GM19468 (cell line): ENCODE data around the gene TRABD2B.

Experiments used
- ATAC-seq: cut with Tn5 transposase; IDR thresholded peaks from one replicate; pipeline ENCODE4 v1.9.1; 2021; ENCODE audit warnings: mild to moderate bottlenecking, moderate library complexity, moderate number of reproducible peaks; ENCODE audit not compliant: unreplicated experiment; ENCODE audit errors: extremely low read depth

Gene TRABD2B

DNA sequence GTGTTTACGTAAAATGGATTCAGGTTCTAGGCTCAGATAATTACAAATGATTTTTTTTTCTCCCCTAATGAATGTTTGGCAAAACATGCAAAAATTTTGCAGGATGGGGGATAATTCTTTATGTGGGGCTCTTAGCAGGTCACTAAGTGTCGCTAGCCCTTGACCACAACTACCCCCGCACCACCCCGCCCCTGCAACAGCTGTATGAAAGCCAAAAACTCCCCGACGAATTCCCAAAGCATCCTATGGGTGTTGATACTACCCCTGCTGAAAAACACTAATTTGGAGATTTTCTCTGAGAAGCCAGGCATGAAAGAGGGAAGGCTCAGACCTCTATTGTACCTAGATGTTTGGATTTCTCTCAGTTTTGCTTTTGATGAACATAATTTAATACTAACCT lies 243.0 kb downstream of the TRABD2B start:
- ATAC-seq, result no peak

DNA sequence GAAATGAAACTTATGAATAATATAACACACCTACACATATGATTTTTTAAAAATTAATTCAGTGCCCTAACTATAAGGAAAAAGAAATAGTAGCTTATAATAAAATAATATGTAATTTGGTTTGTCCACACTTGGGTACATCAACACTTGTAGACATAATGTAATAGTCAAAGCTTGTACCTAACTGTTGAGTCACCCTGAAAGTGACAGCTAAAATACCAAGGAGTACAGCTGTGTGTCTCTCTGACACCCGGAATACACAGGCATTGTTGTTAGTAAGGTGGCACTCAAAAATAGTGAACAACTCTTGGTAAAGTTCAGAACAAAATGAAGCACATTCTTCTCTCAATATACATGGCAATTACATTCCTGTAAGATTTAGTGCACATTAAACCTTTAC lies 243.4 kb downstream of the TRABD2B start:
- no peak for ATAC-seq

DNA sequence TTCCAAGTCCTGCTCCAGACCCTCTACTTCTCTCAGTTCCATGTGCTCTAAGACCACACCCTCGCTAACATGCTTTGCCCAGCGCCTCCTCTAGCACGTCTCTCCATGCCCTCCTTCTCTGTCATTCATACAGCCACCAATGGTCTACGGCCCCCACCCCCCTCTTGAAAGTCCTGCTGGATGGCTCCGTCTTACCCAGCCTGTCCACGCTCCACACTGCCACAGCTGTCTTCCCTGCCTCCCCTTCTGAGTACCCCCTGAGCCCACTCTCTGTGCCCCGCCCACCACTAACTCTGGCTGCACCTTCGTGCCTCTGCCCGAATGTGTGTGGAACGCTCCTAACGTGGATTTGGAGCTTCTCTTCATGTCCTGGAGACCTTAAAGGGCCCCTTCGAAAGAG lies 244.6 kb downstream of the TRABD2B start:
- no peak for ATAC-seq

DNA sequence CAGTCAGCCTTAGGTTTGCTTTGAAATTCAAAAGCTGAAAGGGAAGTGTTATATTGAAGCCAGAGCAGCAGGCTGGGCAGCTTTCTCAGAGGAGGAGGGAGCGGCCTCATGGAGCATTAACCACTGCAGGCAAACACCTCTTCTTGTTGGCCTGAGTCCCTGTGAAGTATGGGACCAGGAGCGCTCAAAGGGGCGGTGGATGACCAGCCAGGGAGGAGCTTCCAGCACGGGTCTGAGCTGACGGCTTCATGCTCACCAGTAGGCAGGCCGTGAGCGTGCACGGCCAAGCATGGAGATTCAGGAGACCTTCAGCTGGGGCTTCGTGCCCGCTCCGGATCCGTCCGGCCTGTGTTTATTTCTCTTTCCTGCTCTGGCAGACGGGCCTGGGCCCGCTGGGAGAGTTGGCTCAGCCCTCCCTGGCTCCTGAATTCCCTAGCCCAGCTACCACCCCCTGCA lies 245.2 kb downstream of the TRABD2B start:
- ATAC-seq, result no peak

DNA sequence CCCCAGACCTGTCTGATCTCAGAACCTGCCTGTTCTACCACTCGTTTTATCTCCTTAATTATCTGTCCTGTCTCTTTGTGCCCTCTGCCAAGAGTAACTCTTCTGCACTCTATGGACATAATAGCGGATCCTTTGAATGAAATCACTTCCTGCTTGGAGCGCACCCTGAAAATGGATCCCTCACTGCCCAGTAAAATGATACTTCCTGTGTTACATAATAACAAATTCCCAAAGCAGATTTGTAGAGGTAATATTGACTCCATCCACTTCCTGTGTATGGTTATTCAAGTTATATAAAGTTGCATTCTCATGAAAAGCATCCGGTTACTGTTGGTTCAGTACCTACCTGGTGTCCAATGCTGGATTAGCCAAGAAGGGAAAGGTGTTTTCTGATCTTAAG lies 246.0 kb downstream of the TRABD2B start:
- no peak for ATAC-seq

DNA sequence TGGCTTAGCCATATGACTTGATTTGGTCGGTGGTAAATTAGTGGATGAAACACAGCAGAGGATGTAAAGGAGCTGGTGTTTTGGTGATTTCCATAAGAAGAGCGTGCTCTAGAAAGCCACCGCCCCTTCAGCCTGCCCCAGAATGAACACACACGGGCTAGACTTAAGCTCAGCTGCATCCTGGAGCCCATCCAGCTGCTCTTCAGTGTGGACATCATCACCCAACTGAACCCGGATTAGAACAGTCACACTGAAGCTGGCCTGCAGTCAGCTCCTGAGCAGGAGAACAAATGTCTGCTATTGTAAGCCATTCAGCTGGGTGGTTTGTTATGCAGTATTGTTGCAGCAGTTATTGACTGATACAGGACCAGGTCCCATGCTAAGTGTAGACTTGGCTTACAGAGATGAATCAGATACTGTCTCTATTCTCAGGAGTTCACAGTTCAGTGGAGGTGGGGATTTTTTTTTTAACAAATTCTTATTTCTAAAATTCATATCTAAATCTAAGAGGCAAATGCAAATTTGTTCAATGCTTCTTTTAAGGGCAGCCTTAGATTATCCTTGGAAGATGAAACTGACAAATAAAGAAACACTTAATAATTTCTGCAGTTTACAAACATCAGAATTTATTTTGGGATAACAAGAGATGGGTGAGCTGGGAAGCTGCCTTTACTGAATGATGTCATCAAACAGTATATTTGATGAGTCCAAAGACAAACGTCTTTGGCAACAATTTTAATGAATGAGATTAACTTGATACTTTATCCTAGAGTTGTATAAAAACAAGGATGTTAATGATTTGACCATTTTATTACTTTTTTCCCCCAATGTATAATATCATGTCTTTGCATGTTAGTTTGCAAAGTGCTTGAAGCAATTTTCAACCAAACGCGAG lies 251.2 kb downstream of the TRABD2B start:
- ATAC-seq, result no peak

DNA sequence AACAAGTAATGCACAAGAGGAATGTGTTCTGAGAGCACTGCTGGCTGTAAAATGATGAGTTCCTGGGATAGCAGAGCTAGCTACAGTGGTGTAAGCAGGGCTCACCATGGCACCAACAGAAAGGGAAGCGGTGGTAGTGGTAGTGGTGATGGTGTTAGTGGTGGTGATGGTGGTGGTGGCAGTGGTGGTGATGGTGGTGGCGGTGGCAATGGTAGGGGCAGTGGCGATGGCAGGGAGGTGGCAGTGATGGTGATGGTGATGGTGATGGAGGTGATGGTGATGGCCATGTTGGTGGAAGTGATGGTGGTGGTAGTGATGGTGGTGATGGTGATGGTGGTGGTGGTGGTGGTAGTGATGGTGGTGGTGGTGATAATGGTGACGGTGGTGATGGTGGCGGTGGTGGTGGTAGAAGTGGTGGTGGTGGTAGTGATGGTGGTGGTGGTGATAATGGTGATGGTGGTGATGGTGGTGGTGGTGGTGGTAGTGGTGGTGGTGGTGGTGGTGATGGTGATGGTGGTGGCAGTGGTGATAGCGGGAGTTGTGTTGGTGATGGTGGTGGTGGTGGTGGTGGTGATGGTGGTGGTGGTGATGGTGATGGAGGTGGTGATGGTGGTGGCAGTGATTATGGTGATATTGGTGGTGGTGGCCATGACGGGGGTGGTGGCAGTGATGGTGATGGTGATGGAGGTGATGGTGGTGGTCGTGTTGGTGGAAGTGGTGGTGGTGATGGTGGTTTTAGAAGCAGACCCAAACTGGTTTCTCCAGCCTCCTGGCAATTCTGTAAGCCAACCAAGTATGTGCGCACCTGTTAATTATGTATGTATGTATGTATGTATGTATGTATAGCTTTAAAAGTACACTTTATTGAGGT lies 254.1 kb downstream of the TRABD2B start:
- ATAC-seq, result no peak

DNA sequence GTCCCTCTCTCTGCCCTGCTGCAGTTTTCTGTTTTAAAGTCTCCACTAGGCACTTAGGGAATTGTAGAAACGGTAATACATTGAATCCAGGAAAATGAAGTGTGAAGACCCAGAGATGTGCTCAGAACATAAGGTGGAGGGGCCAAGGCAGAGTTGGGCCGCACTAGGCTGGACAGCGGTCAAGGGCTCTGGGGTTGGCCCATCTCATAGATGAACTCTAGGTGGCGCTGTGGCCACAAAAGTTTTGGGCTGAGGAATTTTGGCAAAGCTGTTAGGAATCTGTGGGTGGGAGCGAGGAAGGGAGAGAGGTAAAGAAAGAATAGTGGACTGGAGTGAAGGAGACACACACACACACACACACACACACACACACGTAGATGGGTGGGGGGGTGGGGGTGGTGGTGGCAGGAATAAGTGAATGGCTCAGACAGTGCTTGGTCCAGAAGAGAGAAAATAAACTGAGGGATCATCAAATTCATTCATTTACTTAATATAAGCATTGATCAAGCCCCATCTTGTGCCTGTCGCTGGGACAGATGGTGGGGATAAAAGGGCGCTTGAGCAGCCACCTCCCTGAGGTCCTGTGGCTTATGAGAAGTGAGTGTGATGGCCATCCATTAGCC lies 258.5 kb downstream of the TRABD2B start:
- no peak for ATAC-seq

DNA sequence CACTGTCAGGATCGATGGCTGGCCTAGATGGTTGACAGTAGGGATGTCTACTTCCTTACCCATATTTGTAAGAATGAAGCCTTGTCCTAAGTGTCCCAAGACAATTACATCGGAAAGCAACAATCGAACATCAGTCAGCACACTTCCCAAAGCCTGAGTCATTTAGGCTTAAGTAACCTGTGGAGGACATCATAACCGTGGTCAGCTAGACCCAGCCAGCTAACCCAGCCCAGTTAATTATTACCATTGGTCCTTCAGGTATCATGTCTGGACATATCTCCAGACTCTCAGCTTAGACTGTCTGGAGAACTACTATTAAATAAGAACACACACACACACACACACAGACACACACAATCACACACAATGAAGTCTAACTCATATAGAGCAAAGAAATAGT lies 264.7 kb downstream of the TRABD2B start:
- ATAC-seq, result no peak

DNA sequence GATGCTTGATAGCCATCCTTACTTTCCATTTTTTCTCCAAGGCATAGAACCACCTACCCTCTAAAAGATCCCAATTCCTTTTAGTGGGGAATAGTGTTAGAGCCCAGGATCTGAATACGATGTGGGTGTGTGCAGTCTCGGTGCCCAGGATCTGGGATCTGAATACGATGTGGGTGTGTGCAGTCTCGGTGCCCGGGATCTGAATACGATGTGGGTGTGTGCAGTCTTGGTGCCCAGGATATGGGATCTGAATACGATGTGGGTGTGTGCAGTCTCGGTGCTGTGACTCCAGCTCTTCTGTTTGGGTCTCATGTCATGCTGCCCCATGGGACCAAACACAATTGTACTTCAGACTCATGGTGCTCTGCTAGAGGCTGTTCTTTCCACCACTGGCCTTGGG lies 265.5 kb downstream of the TRABD2B start:
- ATAC-seq, result no peak

DNA sequence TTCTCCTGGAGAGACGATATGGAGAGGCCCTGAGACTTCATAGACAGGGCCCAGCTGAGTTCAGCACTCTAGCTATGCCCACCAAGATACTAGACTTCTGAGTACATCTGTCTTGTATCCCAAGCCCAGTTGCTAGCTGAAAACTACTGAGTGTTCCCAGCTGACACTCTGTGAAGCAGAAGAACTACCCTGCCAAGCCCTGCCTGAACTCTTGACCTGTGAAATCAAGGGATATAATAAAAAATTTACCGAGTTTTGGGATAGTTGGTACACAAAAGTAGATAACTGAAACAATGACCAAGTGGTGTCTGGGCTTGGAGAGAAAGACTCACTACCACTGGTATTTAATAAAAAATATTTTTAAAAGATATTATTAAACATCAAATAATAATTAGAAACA lies 267.5 kb downstream of the TRABD2B start:
- ATAC-seq, result no peak

DNA sequence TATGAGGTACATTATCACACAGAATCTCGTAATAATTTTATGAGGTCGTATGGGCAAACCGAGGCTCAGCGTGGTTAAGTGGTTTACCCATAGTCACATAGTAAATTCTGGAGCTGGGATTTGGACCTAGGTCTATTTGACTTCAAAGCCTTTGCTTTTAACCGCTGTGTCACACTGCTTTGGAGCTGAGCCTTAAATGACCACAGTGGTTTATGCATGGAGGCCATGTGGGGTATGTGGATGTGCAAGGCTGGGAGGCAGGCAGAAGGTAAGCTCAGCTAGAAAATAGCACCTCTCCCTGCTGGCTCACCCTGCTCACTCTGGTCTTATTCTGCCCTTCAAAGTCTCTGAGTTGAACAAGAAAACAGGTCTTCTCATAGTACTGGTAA lies 269.5 kb downstream of the TRABD2B start:
- no peak for ATAC-seq

DNA sequence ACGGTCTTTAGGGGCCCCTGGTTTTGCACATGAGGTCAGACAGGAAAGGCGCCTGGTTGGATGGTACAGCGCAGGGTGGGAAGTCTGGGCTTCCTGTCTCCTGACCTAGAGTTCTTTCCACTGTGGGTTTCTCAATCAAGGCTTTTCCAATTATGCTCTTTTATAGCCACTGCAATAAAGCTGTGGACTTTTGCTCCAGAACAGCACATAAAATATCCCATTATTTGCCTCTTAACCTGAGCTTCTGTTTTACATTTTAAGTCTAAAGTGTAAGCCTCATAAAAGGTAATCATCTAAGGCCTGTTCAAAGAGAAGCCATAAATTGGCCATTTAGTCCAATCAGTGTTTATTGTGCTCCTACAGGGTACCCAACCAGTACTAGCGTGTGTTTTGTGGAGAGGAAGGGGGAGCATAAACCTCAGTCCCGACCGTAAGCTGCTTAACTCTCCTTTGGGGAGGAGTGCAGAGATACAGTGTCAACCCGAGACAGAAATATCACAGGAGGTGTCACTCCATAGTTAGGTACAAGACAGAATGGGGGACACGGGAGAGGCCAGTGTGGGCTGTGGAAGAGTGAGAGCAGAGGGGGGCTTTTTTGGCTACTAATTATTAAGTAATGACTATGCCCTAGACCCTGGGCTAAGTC lies 270.0 kb downstream of the TRABD2B start:
- no peak for ATAC-seq

DNA sequence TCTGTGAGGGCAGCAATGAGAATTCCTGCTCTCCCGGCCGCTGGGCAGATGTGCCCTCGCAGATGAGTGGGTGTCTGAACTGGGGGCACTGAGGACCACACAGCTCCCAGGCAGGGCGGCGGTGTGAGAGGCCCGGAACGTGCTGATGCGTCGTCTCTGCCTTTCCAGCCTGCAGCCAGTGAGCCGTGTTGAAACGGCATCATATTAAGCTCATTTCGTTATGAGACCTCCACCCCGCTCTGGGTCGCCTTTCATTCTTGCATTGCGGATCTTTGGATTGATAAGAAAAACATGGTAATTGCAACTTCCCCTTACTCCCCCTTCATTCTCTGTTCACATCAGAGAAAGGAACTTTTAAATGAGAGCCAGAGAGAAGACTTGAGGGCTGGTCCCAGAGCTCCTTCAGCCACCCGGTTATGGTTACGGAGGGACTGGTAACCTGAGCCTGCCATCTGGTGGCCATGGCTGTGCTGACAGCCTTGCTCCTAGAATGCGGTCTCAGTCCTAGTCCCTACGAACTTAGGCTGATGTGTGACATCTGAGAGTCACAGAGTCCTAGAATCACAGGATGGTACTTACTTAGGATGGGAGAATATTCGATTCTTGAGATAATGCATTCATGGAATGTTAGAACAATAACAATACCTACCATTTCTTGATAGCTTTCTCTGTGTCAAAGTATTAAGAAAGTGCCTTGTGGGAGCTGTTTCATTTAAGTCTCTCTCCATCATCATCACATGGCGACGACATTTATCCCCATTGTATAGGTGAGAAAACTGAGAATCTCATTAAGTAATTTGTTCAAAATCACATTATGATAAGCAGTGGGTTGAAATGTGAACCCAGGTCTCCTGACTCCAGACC lies 271.0 kb downstream of the TRABD2B start:
- no peak for ATAC-seq

DNA sequence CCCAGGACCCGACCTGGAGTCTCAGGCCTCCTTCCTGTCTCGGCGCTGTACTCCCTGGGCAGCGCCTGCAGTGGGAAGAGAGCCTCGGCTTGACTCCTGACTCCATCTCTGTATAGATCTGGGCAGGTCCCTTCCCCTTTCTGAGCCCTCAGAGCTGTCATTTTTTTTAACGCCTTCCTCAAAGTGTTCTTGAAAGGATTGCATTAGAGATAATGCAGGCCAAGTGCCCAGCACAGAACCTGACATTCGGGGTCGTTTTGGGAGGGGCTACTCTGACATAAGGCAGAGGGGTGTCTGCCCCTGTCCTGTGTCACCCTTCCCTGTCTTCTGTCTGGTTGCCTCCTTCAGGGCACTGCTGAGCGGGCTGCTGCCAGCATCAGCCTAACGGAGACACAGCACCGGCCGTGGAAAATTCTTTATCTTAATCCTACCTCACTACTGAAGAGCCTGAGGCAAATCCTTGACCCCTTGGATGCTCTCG lies 271.6 kb downstream of the TRABD2B start:
- no peak for ATAC-seq

DNA sequence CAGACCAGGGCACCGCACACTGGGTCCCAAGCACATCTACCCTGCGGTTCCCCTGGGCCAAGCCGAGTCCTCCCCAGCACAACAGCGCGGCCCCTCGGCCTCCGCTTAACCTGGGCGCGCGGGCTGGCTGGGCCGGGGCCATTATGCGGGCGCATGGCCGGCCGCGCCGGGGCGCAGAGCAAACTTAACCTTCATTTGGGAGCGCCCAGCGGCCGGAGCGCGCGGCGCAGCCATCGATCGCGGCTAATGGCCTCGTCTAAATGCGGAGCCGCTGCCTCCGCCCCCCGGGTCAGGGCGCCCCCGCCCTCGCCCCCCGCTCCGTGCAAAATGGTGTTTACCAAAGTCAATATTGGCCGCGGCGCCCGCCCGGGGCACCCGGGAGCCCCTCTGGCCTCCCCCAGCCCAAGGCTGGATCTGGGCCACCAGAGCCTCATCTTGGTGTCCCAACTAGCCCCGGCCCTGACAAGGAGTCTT lies 272.1 kb downstream of the TRABD2B start:
- ATAC-seq, result no peak

DNA sequence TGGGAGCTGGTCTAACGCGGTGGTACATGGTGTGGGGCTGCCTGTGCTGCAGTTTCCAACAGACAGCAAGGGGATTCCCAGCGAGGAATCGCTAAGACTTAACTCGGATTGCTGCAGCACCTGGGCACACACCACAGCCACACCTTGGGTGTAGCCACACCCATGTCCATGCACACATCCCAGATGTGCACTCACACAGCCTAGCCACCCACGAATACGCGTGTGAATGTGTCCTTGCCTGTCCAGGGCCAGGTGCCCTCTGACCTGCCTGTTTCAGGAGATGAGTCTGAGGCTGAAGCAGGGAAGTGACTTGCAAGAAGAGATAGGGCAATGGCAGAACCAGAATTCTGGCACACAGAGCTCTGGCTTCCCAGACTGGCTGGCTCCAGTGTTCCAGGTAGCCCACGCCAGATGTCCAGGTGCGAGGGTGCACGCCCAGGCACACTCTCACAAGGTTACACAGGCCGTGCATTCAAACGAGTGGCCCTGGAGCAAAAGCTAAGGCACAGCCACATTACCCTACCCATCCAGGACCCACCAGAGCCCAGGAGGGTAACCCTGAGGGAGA lies 272.7 kb downstream of the TRABD2B start:
- no peak for ATAC-seq

DNA sequence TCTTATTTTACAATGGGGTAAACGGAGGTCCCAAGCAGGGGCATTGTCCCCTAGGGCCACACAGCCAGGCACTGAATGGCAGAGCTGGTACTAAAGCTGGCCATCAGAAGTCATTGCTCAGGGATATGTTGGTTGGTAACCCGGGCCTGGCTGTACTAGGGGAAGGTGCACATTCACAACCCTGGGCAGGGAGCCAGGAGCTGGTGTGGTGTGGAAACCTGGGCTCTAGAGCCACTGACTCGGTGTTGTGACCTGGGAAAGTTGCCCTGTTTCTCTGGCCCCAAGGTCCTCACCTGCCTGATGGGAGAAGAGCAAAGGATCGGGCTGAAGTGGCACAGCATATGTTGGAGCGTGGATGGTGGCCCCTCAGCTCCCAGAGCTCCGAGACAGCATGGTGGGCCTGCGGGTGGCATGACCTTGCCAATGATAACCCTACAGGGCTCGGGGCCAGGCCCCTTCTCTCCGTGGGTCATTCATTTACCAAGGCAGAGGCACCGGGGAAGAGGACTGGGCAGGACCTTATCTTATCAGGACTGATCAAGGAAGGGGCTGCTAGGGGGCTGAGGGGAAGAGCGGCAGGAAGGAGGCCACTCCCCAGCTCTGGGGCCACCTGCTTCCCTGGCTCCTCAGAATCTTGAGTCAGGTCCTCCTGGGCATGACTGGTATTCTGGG lies 274.1 kb downstream of the TRABD2B start:
- no peak for ATAC-seq
